ENCODE measurements around the gene PLEKHA8. TPM values are rescaled to one million over a fixed set of nuclear protein-coding genes. Genes with fewer than 3 reads are reported as not detected.

Gene PLEKHA8
- total and polyA plus RNA-seq, 12 donors, result 2.1 to 14.5 (median 6.3) TPM

DNA sequence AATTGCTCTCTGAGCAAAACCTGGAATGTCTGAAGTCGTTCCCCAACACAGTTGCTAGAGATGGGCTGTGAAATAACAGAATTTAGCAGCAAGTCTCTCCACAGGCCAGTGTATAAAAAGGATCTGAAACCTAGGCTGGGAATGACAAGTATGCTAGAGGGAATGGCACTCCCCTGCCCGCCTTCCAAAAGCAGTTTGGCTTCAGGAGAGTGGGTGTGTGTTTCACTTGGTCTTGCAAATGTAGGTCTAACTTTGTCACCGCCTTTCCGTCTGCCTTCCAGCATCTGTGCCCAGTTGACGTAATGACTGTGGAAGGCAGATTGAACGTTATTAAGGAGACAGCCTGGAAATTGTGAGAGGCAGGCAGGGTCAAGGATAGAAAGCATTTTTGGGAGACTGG lies 88.6 kb downstream of the PLEKHA8 start:
- WGBS, 4 donors, result 67 to 81% (median 74%) methylated on average over 6 of the region's 6 CpGs
- H3K27me3 ChIP-seq, result no peaks in the 10 kb centered on the region
- H3K4me1 ChIP-seq (replicated peaks in 1 of 2), result no peaks in the 10 kb centered on the region
- TF ChIP-seq CTCF (IDR thresholded peaks at IDR 0.05) (no peak), POLR2A (IDR thresholded peaks at IDR 0.05) (no peak)
- no peaks in the 10 kb centered on the region for H3K36me3 ChIP-seq (replicated peaks in 1 of 2)
- H3K27ac ChIP-seq, result no peak overlapping the region
- intact Hi-C loops (cut with DNase I), result no loop called here
- no peak overlapping the region for H3K4me3 ChIP-seq
- H3K9me3 ChIP-seq (replicated peaks in 1 of 3), result peaks cover 0 to 4% (median 0%) of the 10 kb centered on the region in 3 donors
- DNase-seq, result no peak

DNA sequence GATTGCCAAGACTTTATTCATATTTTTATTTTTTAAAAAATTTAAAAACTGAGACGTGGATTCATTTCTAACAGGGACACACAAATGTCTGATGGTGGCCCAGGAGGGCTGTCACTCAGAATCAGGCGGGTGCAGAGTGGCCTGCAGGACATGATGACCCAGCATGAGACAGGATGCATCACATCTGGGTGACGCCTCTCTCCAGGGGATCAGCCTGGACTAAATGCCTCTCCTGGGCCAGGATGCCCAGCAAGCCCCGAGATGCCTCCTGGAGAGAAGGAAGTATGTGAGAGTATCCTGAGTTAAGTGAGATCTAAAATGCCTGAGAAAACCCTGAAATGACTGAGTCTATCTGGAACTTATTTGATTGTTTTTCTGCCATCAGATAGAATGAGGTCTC lies 89.7 kb downstream of the PLEKHA8 start:
- TF ChIP-seq CTCF (IDR thresholded peaks at IDR 0.05) (no peak), POLR2A (IDR thresholded peaks at IDR 0.05) (no peak)
- DNase-seq, result no peak
- H3K27me3 ChIP-seq, result no peaks in the 10 kb centered on the region
- no peaks in the 10 kb centered on the region for H3K4me1 ChIP-seq (replicated peaks in 1 of 2)
- no peaks in the 10 kb centered on the region for H3K9me3 ChIP-seq (replicated peaks in 1 of 3)
- H3K4me3 ChIP-seq, result no peak overlapping the region
- no peak overlapping the region for H3K27ac ChIP-seq
- 85 to 93% (median 92%) methylated on average over 4 of the region's 4 CpGs for WGBS, 4 donors
- intact Hi-C loops (cut with DNase I), result no loop called here
- no peaks in the 10 kb centered on the region for H3K36me3 ChIP-seq (replicated peaks in 1 of 2)

DNA sequence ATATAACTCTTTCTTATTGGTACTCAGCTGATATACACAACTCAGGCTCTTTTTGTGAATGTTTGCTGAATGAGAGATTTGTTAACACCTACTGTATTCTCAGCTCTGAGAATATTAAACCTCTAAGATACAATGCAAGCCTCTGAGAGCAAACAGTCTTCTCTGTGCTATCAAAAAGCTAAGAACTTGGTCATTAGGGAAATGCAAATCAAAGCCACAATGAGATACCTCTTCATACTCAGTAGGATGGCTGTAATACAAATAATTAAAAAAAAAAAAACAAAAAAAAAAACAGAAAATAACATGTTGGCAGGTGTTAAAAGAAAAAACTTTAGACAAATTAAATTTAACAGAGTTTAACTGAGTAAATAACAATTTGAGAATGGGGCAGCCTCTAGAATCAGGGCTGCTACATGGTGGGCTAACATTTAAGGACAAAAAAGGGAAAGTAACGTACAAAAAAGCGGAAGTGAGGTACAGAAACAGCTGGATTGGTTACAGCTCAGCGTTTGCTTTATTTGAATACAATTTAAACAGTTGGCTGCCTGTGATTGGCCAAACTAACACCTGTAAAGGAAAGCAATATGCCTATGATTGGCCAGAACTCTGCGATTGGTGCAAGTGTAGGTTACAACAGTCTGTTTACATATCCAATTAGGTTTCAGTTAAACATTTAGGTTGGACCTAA lies 91.8 kb downstream of the PLEKHA8 start:
- no peak overlapping the region for H3K27ac ChIP-seq
- H3K4me3 ChIP-seq, result no peak overlapping the region
- H3K4me1 ChIP-seq (replicated peaks in 1 of 2), result peaks cover 0 to 10% of the 10 kb centered on the region in 2 donors
- WGBS, 4 donors, result 81 to 89% (median 84%) methylated on average over 4 of the region's 4 CpGs
- TF ChIP-seq CTCF (IDR thresholded peaks at IDR 0.05) (no peak), POLR2A (IDR thresholded peaks at IDR 0.05) (no peak)
- no peaks in the 10 kb centered on the region for H3K36me3 ChIP-seq (replicated peaks in 1 of 2)
- no peaks in the 10 kb centered on the region for H3K27me3 ChIP-seq
- no peaks in the 10 kb centered on the region for H3K9me3 ChIP-seq (replicated peaks in 1 of 3)
- no peak for DNase-seq
- intact Hi-C loops (cut with DNase I), result no loop called here

DNA sequence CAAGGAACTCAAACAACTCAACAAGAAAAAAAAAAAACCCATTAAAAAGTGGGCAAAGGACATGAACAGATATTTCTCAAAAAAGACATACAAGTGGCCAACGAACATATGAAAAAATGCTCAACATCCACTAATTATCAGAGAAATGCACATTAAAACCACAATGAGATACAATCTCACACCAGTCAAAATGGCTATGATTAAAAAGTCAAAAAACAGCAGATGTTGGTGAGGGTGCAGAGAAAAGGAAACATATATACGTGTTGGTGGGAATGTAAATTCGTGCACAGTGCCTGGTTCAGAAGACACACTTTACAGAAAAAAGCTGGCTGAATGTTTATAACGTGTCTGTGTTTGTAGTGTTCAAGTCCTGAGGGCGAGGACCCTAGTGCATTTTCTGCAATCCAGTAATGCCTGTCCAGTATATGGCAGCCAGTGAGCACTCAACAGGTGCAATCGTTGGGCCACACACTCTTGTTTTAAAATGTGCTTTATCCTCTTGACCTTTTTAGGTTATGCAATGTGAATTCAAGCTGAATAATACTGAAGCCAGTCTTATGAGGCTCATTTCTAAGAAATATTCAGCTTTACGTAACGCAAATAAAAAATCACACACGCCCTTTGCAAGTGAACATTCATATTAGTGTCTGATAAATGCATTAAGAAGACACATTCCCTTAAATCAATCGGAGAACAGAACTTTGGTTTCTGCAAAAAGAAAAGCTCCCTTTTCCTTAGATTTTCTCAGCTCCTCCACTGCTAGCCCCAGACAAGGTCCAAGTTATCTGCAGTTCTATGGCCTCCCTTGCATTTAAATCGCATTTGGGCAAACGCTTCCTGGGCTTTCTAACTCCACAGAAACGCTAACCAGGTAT lies 105.8 kb downstream of the PLEKHA8 start:
- H3K4me3 ChIP-seq, result peak overlapping the region in 3 of 4 donors; percentile 1 to 89 (median 29)
- intact Hi-C loops (cut with DNase I), result no loop called here
- DNase-seq, result no peak
- H3K27me3 ChIP-seq, result no peaks in the 10 kb centered on the region
- peaks cover 0 to 6% of the 10 kb centered on the region in 2 donors for H3K4me1 ChIP-seq (replicated peaks in 1 of 2)
- H3K27ac ChIP-seq, result peak overlapping the region in 4 of 5 donors; percentile 65 to 91 (median 76)
- no peaks in the 10 kb centered on the region for H3K9me3 ChIP-seq (replicated peaks in 1 of 3)
- WGBS, 4 donors, result 32 to 38% (median 36%) methylated on average over 13 of the region's 13 CpGs
- no peaks in the 10 kb centered on the region for H3K36me3 ChIP-seq (replicated peaks in 1 of 2)
- TF ChIP-seq CTCF (IDR thresholded peaks at IDR 0.05) (no peak), POLR2A (IDR thresholded peaks at IDR 0.05) (no peak)

Measured in adrenal gland (tissue), 12 donors.